HG03025 (cell line): ENCODE results near the gene ZFP57.

ENCODE experiments used
- ATAC-seq: cut with Tn5 transposase; IDR thresholded peaks from one replicate; pipeline ENCODE4 v1.9.1; 2021; ENCODE audit warnings: mild to moderate bottlenecking, moderate library complexity; ENCODE audit not compliant: unreplicated experiment, low FRiP score

The ZFP57 gene

GRCh38 chr6:29656157-29656556 is 24.8 kb downstream of the ZFP57 start:
- no peak for ATAC-seq

GRCh38 chr6:29655658-29656057 is 25.3 kb downstream of the ZFP57 start:
- no peak for ATAC-seq

GRCh38 chr6:29653452-29654038 is 27.4 kb downstream of the ZFP57 start:
- no peak for ATAC-seq

- ATAC-seq = no peak
These were observed 28.8 kb downstream of the ZFP57 start for GRCh38 chr6:29652198-29652584.

GRCh38 chr6:29651413-29652197 is 29.3 kb downstream of the ZFP57 start:
- no peak for ATAC-seq

- peak; percentile 95 for ATAC-seq
These were observed 31.0 kb downstream of the ZFP57 start for GRCh38 chr6:29649701-29650673.

- no peak for ATAC-seq
These were observed 32.9 kb downstream of the ZFP57 start for GRCh38 chr6:29647927-29648642.

- no peak for ATAC-seq
These were observed 39.4 kb downstream of the ZFP57 start for GRCh38 chr6:29641430-29642148.

- no peak for ATAC-seq
These were observed 43.7 kb downstream of the ZFP57 start for GRCh38 chr6:29637247-29637646.

- ATAC-seq = no peak
These were observed 47.4 kb downstream of the ZFP57 start for GRCh38 chr6:29633534-29633905.

GRCh38 chr6:29632789-29633533 is 48.0 kb downstream of the ZFP57 start, which contains the start of gene GABBR1:
GABBR1 (minus strand) TSS chr6:29633183; CDS start chr6:29632385, 798 bp downstream.
- ATAC-seq = no peak

GRCh38 chr6:29631860-29632731 is 48.9 kb downstream of the ZFP57 start:
- no peak for ATAC-seq

- no peak for ATAC-seq
These were observed 49.6 kb downstream of the ZFP57 start for GRCh38 chr6:29631209-29631810.

GRCh38 chr6:29630315-29630714 is 50.6 kb downstream of the ZFP57 start:
- no peak for ATAC-seq

GRCh38 chr6:29629571-29629970 is 51.4 kb downstream of the ZFP57 start:
- ATAC-seq = no peak

- ATAC-seq = no peak
These were observed 52.3 kb downstream of the ZFP57 start for GRCh38 chr6:29628419-29629281.
